Fibroblast of peridontal ligament (primary cell): ENCODE measurements around the gene FASLG.
A peak's percentile ranks its signal among the peaks of the same experiment; 100 is the strongest.
"Not testable (repeated sequence)": the region's sequence is repeated elsewhere in the genome, so short reads cannot be mapped to it uniquely, and the experiment has no call there.

ENCODE experiments used
- DNase-seq: peaks from one replicate; pipeline ENCODE4 v3.0.0-alpha.2; 2010; ENCODE audit errors: extremely low read depth

FASLG gene, protein sequence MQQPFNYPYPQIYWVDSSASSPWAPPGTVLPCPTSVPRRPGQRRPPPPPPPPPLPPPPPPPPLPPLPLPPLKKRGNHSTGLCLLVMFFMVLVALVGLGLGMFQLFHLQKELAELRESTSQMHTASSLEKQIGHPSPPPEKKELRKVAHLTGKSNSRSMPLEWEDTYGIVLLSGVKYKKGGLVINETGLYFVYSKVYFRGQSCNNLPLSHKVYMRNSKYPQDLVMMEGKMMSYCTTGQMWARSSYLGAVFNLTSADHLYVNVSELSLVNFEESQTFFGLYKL

DNA sequence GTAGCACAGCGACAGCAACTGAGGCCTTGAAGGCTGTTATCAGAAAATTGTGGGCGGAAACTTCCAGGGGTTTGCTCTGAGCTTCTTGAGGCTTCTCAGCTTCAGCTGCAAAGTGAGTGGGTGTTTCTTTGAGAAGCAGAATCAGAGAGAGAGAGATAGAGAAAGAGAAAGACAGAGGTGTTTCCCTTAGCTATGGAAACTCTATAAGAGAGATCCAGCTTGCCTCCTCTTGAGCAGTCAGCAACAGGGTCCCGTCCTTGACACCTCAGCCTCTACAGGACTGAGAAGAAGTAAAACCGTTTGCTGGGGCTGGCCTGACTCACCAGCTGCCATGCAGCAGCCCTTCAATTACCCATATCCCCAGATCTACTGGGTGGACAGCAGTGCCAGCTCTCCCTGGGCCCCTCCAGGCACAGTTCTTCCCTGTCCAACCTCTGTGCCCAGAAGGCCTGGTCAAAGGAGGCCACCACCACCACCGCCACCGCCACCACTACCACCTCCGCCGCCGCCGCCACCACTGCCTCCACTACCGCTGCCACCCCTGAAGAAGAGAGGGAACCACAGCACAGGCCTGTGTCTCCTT is at the start of gene FASLG:
TSS of gene FASLG (plus strand) at position 233 of the 583 bp plus-strand sequence. CDS start at position 332, 99 bp downstream.
- no peak for DNase-seq

DNA sequence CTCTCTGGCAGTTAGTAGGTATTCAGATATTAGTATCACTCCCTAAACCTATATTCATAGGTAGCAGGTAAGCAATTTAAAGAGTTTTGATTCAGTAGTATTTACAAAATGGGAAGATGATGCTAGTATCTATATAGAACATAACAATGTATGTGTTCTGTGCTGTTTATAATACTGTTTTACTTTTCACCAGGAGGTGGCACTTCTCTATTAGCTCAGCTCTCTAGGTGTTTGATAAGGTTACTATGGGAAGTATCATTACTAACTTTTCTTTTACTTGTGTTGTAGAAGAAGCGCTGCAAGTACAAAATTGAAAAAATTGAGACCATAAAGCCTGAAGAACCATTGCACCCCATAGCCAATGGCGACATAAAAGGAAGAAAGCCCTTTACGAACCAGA is 49.4 kb upstream of the FASLG start:
- no peak for DNase-seq

DNA sequence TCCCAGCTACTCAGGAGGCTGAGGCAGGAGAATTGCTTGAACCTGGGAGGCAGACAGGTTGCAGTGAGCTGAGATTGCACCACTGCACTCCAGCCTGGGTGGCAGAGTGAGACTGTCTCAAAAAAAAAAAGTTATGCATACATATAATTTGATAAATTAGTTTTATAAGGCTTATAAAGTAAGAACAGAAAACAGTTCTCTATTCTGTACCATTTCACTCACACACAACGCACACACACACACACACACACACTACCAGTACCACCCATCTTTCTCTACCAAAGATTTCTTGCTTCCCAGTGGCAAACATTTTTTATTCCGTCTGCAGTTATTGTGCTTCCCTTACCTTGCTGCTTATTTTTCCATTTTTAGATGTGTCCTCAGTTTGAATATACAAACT is 46.4 kb upstream of the FASLG start:
- DNase-seq: no peak

DNA sequence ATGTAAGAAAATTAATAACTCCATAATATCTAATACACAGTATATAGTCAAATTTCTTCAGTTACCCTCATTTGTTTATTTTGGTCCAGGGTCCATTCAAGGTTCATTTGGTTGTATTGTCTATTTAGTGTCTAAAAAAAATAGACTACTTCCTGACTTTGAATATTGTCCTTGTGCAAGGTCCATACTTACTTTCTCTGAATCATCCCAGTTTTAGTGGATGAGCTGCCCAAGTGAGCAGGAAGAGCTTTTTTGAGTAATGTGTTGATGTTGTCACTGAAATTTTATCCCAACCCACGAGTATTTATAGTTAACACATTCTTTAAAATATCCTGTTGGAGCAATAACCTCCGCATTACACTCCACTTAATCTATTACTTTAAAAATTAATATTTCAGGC is 45.6 kb upstream of the FASLG start:
- no peak for DNase-seq

DNA sequence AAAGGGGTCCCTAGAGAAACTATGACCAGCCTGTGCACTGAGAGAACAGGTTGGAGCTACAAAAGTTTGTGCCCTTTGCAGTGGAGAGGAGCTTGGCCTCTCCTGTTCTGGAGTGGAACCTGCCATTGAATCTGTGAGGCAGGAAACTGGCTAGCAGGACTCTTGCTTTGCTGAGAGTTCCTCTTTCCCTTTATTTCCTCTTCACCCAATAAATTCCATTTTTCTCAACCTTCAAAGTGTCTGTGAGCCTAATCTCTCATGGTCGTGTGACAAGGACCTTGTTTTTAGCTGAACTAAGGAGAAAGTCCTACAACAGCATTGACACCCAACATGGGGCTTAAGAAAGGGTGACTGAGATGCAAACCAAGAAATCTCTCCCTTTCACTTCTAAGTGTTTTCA is 42.7 kb upstream of the FASLG start:
- DNase-seq: no peak

DNA sequence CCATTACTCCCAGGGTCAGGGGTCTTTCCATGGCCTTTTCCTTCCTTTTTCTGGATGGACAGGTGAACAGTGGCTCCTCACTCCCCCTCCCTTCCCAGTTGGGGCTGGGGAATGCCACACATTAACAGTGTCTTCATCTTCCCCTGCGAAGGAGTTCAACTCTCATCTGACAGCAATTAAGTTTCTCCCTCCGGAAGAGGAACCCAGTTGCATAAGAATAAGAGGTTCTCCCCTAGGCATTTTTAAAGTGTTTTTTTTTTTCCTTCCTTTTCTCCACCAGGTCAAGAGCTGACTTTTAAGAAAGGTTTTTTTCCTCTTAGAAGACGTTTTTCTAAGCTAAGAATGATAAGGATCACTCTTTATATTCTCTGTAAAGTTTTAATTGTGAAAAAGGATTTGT is 42.3 kb upstream of the FASLG start:
- no peak for DNase-seq

DNA sequence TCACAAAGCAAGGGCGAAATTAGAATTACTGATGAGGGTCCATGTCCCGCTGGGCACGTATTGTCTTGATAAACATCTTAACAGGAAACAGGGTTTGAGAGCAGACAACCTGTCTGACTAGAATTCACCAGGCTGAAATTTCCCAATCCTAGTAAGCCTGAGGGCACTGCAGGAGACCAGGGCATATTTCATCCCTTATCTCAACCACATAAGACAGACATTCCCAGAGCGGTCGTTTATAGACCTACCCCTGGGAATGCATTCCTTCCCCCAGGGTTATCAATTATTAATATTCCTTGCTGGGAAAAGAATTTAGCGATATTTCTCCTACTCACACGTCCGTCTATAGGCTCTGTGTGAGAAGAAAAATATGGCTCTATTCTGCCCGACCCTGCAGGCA is 38.3 kb upstream of the FASLG start:
- not testable (repeated sequence) for DNase-seq

DNA sequence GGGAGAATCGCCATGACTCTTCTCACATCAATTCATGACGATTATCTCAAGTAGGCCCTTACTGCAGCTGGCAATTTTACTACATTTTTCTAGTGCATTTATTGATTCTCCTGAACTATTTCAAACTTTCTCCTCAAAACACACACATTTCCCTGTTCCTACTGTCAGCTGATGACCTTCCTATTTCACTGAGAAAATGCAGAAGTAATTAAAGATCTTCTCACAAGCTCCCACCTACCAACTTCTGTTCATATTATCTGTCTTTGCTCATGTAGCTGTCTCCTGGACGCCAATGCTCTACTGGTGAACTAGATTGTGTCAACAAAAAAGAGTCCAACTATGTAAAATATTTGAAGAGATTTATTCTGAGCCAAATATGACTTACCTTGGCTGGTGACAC is 36.4 kb upstream of the FASLG start:
- no peak for DNase-seq

DNA sequence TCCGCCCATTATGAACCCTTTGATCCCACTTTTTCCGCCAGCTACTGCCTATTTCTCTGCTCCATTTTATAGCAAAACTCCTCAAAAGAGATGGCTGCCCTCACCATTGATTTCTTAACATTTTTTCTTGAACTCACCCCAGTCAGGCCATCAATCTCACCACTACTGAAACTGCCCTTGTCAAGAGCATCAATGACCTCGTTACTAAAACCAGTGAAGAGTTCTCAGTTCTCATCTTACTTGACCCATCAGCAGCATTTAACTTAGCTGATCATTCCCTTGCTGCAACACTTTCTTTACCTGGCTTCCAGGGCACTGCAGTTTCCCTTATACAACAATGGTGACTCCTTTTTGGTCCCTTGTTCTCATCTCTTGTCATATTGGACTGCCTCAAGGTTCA is 35.2 kb upstream of the FASLG start:
- DNase-seq: no peak

DNA sequence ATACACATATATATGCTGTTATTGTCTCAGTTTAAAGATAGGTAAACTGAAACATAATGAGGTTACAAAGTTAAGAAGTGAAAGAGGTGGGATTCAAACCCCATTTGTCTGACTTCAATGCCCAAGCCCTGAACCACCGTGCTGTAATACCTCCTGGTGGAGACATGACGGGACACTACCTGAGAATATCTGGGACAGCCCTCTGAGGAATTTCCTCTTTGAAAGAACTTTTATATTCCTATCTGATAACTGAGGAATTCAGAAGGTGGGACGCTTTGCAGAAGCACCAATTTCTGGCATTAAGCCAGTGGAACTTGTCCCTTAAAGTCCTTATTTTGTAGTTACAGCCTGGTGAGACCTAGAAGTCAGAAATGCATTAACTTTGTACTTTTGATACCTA is 32.1 kb upstream of the FASLG start:
- DNase-seq: no peak

DNA sequence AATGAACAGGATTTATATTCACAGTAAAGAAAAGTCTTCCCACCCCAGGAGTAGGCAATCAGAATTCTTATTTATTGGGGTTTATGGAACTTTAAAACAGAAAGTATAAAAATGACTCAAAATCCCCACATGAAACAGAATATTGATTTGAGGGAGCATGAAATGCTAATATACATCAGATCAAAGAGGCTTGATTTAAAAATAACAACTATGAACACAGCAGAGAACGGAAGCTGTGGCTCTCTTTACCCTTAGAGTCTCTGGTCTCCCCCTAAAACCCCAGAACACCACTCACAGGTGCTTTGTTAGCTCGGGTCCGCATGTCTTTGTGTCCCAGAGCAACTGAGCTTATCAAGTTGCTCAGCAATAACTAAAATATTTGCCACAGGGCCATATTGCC is 31.2 kb upstream of the FASLG start:
- no peak for DNase-seq

DNA sequence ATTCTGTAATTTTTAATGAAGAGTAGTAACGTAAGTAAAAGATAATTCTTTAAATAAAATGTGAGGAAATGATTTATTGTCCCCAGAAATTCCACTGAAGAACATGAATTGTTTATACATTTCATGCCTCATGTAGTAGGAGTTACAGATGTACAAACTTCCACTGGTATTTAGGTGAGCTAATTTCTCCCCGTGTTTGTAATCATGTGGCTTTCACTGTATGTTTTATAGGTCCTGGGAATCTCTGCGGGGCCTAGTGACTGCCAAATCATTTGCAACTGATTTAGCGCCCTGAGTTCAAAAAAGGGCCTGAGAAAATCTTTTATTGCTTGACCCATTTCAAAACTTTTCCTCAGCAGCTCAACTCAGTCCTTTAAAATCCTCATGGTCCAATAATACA is 30.5 kb upstream of the FASLG start:
- no peak for DNase-seq

DNA sequence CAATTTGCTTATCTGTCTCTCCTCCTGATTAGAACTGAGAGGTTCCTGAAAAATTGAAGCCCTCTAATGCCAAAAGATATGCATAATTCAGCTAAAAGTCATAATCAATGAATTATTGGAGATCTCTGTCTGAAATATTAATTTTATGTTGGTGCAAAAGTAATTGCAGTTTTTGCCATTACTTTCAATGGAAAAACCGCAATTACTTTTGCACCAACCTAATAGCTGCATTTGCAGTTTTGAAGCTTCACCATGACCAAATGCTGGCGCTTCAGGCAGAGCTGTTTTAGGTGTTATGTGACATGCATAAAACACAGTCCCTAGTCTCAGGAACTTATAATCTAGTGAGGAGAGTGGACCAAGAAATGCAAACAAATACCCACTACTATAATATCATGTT is 29.7 kb upstream of the FASLG start:
- no peak for DNase-seq

DNA sequence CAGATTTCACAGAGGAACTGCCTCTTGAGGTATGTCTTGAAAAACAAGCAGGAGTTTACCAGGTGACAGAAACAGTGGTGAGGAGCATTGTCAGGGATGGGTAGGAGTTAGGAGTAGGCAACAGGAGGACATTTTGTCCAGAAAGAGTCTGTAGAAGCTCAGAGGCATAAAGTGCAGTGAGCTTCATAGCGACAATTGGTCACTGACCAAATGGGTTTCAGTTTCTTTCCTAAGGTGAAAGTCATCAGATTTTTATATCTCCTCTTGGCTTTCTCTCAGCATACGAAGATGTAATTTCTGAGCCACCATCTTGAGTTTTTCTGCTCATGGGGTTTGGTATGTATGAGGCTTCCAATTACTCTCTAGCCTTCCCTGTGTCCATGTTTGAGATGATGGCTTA is 29.3 kb upstream of the FASLG start:
- DNase-seq: no peak

DNA sequence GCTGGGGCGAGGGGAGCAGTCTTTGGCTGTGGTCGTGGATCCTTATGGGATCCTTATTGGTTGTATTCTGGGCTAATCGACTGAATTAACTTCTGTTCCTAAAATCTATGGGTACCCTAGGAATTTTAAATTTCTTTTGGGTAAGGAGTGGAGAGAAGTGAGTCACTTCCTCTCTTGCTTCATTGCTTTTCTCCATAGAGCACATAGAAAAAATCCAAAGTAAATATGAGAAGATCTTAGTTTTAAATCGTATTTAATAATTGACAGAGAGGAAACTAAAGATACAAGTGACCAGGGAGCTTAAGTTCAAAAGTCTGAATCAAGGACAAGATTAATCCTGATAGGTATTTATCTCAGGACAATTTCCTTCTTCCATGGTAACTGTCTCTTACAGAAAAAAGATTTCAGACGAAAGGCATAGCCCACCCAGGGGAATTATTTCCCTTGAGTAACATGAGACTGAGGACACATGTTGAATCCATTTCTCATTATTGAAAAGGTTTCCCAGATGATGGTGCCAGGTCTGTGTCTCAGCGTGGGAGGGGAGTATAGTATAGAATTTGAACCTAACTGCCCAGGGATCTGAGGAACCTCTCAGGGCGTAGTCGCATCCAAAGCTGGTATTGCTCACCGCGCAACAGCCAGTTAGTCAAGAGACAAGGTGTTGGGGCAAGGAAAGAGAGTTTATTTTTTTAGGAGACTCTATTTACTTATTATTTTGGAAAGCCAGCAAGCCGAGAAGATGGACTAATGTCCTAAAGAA is 28.7 kb upstream of the FASLG start:
- DNase-seq: no peak

DNA sequence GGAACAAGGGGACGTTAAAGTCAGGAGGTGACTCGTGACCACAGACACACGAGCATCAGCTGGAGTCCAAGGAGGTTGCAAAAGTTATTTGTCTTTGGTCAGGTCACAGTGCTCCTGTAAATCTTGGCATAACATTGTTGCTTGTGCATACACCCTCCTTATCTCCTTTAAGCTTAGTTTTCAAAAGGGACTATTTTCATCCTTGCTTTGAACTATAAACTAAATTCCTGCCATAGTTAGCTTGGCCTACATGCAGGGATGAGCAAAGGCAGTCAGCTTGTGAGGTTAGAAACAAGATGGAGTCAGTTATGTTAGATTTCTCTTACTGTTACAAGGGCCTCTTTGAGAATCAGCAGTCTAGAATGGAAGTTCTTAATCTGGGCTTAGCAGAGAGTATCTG is 28.0 kb upstream of the FASLG start:
- DNase-seq: no peak

DNA sequence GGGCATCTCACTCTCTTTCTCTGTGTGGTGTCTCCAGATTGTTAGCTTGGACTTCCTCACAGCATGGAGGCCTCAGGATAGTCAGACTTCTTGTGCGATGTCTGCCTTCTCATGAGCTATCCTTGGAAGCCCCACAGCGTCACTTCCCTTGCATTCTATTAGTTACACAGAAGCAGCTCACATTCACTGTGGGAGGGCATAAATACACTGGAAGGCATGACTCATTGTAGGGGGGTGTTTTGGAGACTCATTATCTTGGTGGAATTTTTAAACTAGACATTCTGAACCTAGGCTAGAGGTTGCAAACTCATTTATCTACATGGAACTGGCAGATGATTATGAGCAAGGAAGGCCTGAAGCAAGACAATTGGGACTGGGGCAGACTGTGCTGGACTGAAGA is 21.4 kb upstream of the FASLG start:
- DNase-seq: peak; percentile 51

DNA sequence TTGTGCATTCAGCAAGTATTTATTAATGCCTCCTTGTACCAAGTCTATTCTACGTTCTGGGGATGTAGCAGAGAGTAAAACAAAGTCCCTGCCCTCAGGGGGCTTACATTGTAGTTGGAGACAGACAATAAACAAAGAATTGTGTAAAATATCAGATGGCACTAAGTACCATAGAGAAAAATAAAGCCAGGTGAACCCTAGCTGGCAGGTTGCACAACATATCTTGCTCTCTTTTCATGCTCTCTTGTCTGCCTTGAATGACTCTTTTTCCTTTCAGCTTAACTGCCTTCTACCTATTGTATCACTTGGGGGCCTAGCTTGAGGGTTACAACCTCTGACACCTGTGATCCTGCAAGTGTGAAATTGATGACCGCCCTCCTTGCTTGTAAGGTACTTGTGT is 20.7 kb upstream of the FASLG start:
- DNase-seq: no peak

DNA sequence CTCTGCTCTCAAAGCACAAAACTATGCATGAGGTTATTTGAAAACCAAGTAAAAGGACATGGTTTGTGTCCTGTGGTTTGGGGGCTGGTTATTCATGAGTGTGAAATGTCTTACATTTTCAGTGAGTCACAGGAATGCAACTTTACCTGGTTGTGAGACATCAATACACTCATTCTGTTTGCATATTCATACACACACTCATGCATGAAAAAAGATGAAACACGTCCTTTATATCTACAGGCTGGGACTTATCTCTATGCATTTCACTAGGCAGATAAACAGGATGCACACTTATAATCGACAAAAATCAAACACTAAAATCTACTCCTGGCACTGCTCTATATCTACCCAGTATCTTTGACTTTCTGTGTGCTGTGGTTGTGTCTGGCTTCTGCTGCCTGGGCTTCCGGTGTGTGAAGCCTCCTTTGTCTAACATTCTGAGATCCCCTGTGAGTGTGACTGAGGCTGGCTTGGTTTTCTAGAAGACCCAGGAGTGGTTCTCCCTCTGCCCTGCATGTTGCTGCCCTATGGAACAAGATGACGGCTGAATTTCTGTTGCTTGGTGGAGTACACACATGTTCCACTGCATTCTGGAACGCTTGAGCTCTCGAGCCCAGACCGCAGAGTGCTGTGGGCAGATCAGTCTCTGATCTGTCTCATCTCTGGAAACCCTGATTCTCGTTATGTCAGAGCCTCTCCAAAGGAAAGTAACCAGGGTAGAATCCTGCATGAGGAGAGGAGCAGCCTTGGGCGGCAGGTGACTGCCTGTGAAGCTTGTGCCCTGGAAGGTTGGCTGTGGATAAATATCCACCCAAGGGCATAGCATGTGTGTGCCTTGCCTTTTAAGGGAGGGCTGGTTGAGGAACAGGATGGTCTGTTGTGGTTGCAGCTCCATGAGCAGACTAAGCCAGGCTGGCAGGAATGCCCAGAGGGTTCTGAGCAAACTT is 19.7 kb upstream of the FASLG start:
- DNase-seq: peak; percentile 61

DNA sequence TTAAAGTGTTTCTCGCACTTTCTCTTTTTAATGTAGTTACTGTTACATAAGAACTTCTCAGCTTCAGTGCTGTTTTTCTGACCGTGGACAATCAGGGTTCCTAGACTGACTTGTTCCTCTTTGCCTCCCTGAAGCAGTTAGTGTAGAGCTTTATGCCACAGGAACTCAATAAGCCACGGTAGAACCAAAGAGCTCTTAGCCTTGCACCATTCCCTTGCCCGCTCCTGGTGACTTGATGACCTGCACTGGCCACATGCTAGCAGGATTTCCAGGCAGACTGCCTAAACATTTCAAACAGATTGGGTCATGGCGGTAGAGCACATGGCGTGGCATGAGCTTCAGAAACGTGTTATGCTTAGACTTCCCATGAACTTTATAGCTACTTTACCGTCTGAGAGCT is 18.8 kb upstream of the FASLG start:
- no peak for DNase-seq

DNA sequence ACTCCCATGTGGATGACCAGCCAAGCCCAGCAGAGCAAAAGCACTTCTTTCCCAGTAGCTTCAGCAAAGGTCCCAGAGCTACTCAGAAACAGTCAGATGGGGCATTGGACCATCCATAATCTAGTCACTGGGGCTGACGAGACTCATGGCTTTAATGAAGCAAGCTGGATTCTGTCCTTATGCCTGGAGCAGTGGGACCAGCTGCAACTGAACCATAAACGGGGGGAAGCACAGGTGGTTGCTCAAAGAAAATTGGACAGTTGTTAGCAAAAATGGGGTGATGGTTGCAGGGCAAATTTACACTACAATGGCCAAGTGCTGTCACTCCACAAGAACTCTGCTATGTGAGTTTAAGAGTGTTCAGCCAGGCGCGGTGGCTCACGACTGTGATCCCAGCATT is 17.4 kb upstream of the FASLG start:
- no peak for DNase-seq

DNA sequence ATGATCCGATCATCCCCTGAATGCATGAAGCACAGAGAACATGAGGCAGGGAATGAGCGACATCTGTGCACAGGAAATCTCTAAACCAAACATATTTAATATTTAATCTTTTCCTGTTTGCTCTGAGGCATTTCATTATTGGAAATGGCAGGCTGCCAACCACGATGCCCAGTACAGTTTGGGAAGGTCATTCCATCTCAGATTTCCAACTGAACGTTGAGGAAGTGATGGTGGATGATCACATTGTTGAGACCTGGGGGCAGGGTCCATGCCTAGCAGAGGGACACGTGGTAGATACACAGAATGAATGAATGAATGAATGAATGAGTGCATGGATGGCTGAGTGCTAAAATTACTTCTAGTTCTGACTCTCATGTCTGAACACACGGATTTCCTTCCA is 15.9 kb upstream of the FASLG start:
- DNase-seq: peak; percentile 26
